PC-3 (cell line): Measurements from ENCODE around the gene WDR45B. TPM values are rescaled to one million over a fixed set of nuclear protein-coding genes. Genes with fewer than 3 reads are reported as not detected.

Experiments
- ATAC-seq: fragments of 200-7000 bp; cut with Tn5 transposase; 2 replicates; pipeline ENCODE4 v1.9.1; 2020; ENCODE audit warnings: mild to moderate bottlenecking, moderate library complexity
- BruUV-seq: library from RNA; stranded (reverse); fragments of 400-500 nt; replicated peaks from 2 replicates; lab custom pipeline; 2021; lab: Mats Ljungman, UMichigan
- CTCF ChIA-PET: fragments of 300-600 bp; sonication (Branson Sonifier 250); formaldehyde crosslinking; loops from one replicate; lab custom pipeline; 2022; ENCODE audit warnings: antibody characterized with exemption; lab: Charles Lee
- POLR2A ChIA-PET: fragments of 300-600 bp; sonication (Branson Sonifier 250); formaldehyde crosslinking; loops from one replicate; lab custom pipeline; 2022; ENCODE audit warnings: antibody characterized with exemption; ENCODE audit not compliant: unreplicated experiment; lab: Charles Lee
- DNase-seq: peaks from one replicate; pipeline ENCODE4 v3.0.0-alpha.2; 2015
- H2AFZ ChIP-seq: fragments of 300-600 bp; sonication (generic); 2 replicates; pipeline ENCODE4 v1.6.0; 2016; ENCODE audit warnings: antibody characterized with exemption, low read length
- H3F3A ChIP-seq: fragments of 300-600 bp; sonication (generic); one replicate; pipeline ENCODE4 v1.6.0; 2017; ENCODE audit warnings: antibody characterized with exemption, low read length, control low read depth, mild to moderate bottlenecking; ENCODE audit not compliant: unreplicated experiment
- H3K27ac ChIP-seq: fragments of 300-600 bp; sonication (generic); 2 replicates; pipeline ENCODE4 v1.5.1; 2016; ENCODE audit warnings: mild to moderate bottlenecking, low read length
- H3K27me3 ChIP-seq: fragments of 300-600 bp; sonication (generic); 2 replicates; pipeline ENCODE4 v1.6.1; 2016; ENCODE audit warnings: low read length, mixed read lengths
- H3K36me3 ChIP-seq: fragments of 300-600 bp; sonication (generic); 2 replicates; pipeline ENCODE4 v1.6.1; 2016; ENCODE audit warnings: low read depth, mixed run types, low read length, mixed read lengths
- H3K4me1 ChIP-seq: fragments of 300-600 bp; sonication (generic); 2 replicates; pipeline ENCODE4 v1.5.1; 2016; ENCODE audit warnings: low read length; ENCODE audit not compliant: insufficient read depth
- H3K4me2 ChIP-seq: fragments of 300-600 bp; sonication (generic); 2 replicates; pipeline ENCODE4 v1.6.0; 2016; ENCODE audit warnings: low read length
- H3K4me3 ChIP-seq: fragments of 300-600 bp; sonication (generic); 2 replicates; pipeline ENCODE4 v1.5.1; 2016; ENCODE audit warnings: mild to moderate bottlenecking, low read length, mixed read lengths
- H3K79me2 ChIP-seq: fragments of 300-600 bp; sonication (generic); 2 replicates; pipeline ENCODE4 v1.6.1; 2017; ENCODE audit warnings: low read length, mixed read lengths
- H3K9ac ChIP-seq: fragments of 300-600 bp; sonication (generic); 2 replicates; pipeline ENCODE4 v1.6.0; 2016; ENCODE audit warnings: mild to moderate bottlenecking, low read length
- H3K9me2 ChIP-seq: fragments of 300-600 bp; sonication (generic); replicated peaks from 2 replicates; pipeline ENCODE4 v1.6.1; 2016; ENCODE audit warnings: mixed run types, low read length, mixed read lengths
- H3K9me3 ChIP-seq: fragments of 300-600 bp; sonication (generic); 2 replicates; pipeline ENCODE4 v1.6.1; 2016; ENCODE audit warnings: low read length, mixed read lengths
- H4K20me1 ChIP-seq: fragments of 300-600 bp; sonication (generic); 2 replicates; pipeline ENCODE4 v1.6.1; 2016; ENCODE audit warnings: low read length, mixed read lengths
- EZH2 ChIP-seq: fragments of 300-600 bp; sonication (generic); IDR thresholded peaks from one replicate; pipeline ENCODE4 v1.6.1; 2017; ENCODE audit warnings: antibody characterized with exemption, mild to moderate bottlenecking, low read length; ENCODE audit not compliant: unreplicated experiment
- EZH2phosphoT487 ChIP-seq: fragments of 300-600 bp; sonication (generic); IDR thresholded peaks from 2 replicates; pipeline ENCODE4 v1.6.1; 2018; ENCODE audit warnings: mild to moderate bottlenecking, antibody characterized with exemption, low read length, borderline replicate concordance
- intact Hi-C: fragments of 100-400 bp; cut with micrococcal nuclease; formaldehyde crosslinking; loops from 2 replicates; pipeline ENCODE4 v1.9.0; 2023
- total RNA-seq: library from RNA; depleted of rRNA; stranded (reverse); fragments of >200 nt; gene quantifications from 2 replicates; pipeline ENCODE4 v1.2.3, GENCODE V29; 2014
- TF ChIP-seq, protein P1 (sequence below): fragments of 300-600 bp; sonication (generic); conservative IDR thresholded peaks from 2 replicates; pipeline ENCODE4 v1.5.1; 2017; ENCODE audit warnings: antibody characterized with exemption, low read depth, mild to moderate bottlenecking, low read length

The WDR45B gene
- total RNA-seq, 1 experiment from 2014 or later: 110 TPM

DNA sequence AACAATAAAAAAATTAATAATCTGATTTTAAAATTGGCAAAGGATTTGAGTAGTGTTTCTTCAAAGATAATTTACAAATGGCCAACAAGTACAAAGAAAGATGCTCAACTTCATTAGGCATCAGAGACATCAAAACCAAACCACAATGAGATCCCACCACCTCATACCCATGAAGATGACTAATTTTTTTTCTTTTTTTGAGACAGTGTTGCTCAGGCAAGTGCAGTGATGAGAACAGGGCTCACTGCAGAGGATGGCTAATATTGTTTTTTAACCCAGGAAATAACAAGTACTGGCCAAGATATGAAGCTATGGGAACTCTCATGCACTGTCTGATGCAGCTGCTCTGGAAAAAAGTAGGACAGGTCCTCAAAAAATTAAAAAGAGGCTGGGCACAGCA is 14.9 kb downstream of the WDR45B start:
- Histone ChIP-seq H3K9me2 (no peaks in the 10 kb centered on the region), H4K20me1 (peaks cover 20% of the 10 kb centered on the region), H3F3A (no peaks in the 10 kb centered on the region), H3K79me2 (peaks cover 88% of the 10 kb centered on the region), H3K9me3 (no peaks in the 10 kb centered on the region), H3K4me1 (no peaks in the 10 kb centered on the region), H3K4me2 (no peak overlapping the region), H3K27me3 (no peaks in the 10 kb centered on the region), H3K9ac (no peak overlapping the region), H3K27ac (no peak overlapping the region), H3K36me3 (peaks cover 50% of the 10 kb centered on the region), H3K4me3 (no peak overlapping the region), H2AFZ (no peak overlapping the region)
- TF ChIP-seq, protein P1, sequence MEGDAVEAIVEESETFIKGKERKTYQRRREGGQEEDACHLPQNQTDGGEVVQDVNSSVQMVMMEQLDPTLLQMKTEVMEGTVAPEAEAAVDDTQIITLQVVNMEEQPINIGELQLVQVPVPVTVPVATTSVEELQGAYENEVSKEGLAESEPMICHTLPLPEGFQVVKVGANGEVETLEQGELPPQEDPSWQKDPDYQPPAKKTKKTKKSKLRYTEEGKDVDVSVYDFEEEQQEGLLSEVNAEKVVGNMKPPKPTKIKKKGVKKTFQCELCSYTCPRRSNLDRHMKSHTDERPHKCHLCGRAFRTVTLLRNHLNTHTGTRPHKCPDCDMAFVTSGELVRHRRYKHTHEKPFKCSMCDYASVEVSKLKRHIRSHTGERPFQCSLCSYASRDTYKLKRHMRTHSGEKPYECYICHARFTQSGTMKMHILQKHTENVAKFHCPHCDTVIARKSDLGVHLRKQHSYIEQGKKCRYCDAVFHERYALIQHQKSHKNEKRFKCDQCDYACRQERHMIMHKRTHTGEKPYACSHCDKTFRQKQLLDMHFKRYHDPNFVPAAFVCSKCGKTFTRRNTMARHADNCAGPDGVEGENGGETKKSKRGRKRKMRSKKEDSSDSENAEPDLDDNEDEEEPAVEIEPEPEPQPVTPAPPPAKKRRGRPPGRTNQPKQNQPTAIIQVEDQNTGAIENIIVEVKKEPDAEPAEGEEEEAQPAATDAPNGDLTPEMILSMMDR: no peak
- TF ChIP-seq EZH2: no peak
- no peak for ATAC-seq
- POLR2A ChIA-PET: no interaction called here
- no peak for DNase-seq
- CTCF ChIA-PET: no interaction called here
- intact Hi-C loops: no loop called here
- no TSS peak for BruUV-seq

DNA sequence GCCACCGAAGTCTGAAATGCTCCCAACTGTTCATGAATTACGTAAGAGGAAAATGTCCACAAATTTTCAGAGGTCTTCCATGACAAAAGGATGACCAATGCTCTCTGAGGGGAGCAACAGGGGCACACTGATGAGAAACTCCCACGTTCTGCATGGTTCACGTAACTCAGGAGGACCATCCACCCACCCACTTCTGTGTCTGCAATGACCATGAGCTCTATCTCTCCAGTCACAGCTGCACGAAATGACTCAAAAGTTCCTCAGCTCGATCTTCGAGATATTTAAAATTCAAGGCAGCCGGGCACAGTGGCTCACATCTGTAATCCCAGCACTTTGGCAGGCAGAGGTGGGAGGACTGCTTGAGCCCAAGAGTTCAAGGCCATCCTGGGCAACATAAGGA is 15.8 kb downstream of the WDR45B start:
- DNase-seq: no peak
- no TSS peak for BruUV-seq
- Histone ChIP-seq H3K27ac (no peak overlapping the region), H3K9me3 (no peaks in the 10 kb centered on the region), H2AFZ (no peak overlapping the region), H3K4me2 (no peak overlapping the region), H3K9ac (no peak overlapping the region), H3K27me3 (no peaks in the 10 kb centered on the region), H3K4me3 (no peak overlapping the region), H3K4me1 (no peaks in the 10 kb centered on the region), H4K20me1 (peaks cover 16% of the 10 kb centered on the region), H3K9me2 (no peaks in the 10 kb centered on the region), H3K79me2 (peaks cover 80% of the 10 kb centered on the region), H3K36me3 (peaks cover 47% of the 10 kb centered on the region), H3F3A (no peaks in the 10 kb centered on the region)
- TF ChIP-seq, protein P1: no peak
- TF ChIP-seq EZH2phosphoT487 (no peak), EZH2 (no peak)
- ATAC-seq: no peak
- POLR2A ChIA-PET: no interaction called here
- intact Hi-C loops: no loop called here
- CTCF ChIA-PET: no interaction called here

DNA sequence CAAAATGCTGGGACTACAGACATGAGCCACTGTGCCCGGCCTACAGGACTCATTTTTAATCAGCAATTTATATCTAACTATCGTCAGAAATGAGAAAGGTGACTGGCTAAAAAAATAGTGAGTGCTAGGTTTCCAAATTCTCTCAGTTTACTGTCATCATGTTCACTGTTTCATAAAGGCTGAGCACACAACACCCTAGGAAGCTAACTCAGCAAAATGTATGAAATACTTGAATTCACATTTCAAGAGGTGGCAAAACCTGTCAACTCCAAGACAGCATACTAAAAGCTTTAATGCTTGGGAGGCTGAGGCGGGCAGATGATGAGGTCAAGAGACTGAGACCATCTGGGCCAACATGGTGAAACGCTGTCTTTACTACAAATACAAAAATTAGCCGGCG is 16.7 kb downstream of the WDR45B start:
- Histone ChIP-seq H3K9ac (no peak overlapping the region), H2AFZ (no peak overlapping the region), H3K4me3 (no peak overlapping the region), H3K4me1 (no peaks in the 10 kb centered on the region), H3F3A (no peaks in the 10 kb centered on the region), H3K79me2 (peaks cover 71% of the 10 kb centered on the region), H3K27me3 (no peaks in the 10 kb centered on the region), H3K9me2 (no peaks in the 10 kb centered on the region), H4K20me1 (peaks cover 14% of the 10 kb centered on the region), H3K4me2 (no peak overlapping the region), H3K36me3 (peaks cover 45% of the 10 kb centered on the region), H3K27ac (no peak overlapping the region), H3K9me3 (no peaks in the 10 kb centered on the region)
- DNase-seq: no peak
- intact Hi-C loops: no loop called here
- TF ChIP-seq EZH2: no peak
- TF ChIP-seq, protein P1: no peak
- ChIA-PET CTCF (no interaction called here), POLR2A (no interaction called here)
- ATAC-seq: no peak
- no TSS peak for BruUV-seq
